Measurements from ENCODE around the gene OPRM1.
"Not testable (repeated sequence)": the region's sequence is repeated elsewhere in the genome, so short reads cannot be mapped to it uniquely, and the experiment has no call there.

OPRM1 gene

DNA sequence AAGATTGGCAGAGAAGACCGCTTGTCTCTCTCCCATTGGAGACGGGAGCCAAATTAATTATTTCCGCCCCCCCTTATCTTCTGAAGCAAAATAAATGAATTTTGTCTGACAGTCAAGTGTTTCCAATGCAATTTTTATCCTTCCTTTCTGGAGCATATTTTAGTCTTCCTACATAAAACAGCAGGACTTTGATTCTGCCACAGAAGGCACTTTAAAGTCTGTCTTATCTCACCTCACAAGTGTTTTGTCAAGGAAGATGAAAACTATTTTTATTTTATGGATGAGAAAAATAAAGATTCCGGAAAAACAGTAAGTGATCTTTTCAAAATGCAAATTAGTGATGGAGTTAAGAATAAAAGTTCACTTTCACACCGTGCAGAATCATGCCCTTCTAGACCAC lies 140.4 kb downstream of the OPRM1 start:
- Histone ChIP-seq H3K4me1 (ENCODE audit: insufficient read depth, insufficient read length) (no peaks in the 10 kb centered on the region), H3K27me3 (ENCODE audit: insufficient read depth, insufficient read length) (no peaks in the 10 kb centered on the region), H3K9me3 (ENCODE audit: insufficient read depth, low read length) (no peaks in the 10 kb centered on the region)

DNA sequence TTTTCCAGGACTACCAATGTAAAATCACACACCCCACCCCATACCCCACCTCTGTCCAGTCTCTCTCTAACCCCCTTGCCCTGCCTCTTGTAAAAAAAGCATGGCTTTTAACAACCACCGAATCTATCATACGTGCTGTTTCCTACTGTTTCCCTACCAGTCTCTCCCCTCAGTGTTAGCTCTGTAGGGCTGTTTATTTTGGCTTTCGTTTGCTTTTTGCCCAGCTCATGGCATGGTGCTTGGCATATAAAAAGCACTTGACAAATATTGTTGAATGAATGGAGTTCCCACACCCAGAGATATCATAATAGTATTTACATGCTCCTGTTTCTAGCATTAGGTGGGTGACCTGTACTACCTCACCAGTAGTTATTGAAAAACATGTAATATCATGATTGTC lies 148.2 kb downstream of the OPRM1 start:
- H3K27me3 ChIP-seq (ENCODE audit: insufficient read depth, insufficient read length), result no peaks in the 10 kb centered on the region
- no peak for DNase-seq (ENCODE audit: low read depth, low spot score)
- no peak overlapping the region for H3K9ac ChIP-seq (ENCODE audit: insufficient read length, low read depth)
- TF ChIP-seq SUZ12 (IDR thresholded peaks at IDR 0.05; ENCODE audit: extremely low read depth, insufficient read depth, insufficient read length) (no peak), YY1 (IDR thresholded peaks at IDR 0.05; ENCODE audit: insufficient read depth, insufficient read length) (no peak), ZNF274 (IDR thresholded peaks at IDR 0.05; ENCODE audit: low read depth, low read length) (no peak)
- H3K4me3 ChIP-seq (ENCODE audit: insufficient read length, low read depth), result no peak overlapping the region
- H3K4me1 ChIP-seq (ENCODE audit: insufficient read depth, insufficient read length), result no peaks in the 10 kb centered on the region
- no peaks in the 10 kb centered on the region for H3K9me3 ChIP-seq (ENCODE audit: insufficient read depth, low read length)
- H3K36me3 ChIP-seq (ENCODE audit: insufficient read depth, insufficient read length, low read length), result no peaks in the 10 kb centered on the region

More for the DNA sequence above, 140.4 kb downstream of the OPRM1 start:
- no peak for DNase-seq (ENCODE audit: low read depth, low spot score)
- no peaks in the 10 kb centered on the region for H3K36me3 ChIP-seq (ENCODE audit: insufficient read depth, insufficient read length, low read length)
- H3K4me3 ChIP-seq (ENCODE audit: insufficient read length, low read depth), result no peak overlapping the region
- TF ChIP-seq ZNF274 (IDR thresholded peaks at IDR 0.05; ENCODE audit: low read depth, low read length) (no peak), YY1 (IDR thresholded peaks at IDR 0.05; ENCODE audit: insufficient read depth, insufficient read length) (no peak), SUZ12 (IDR thresholded peaks at IDR 0.05; ENCODE audit: extremely low read depth, insufficient read depth, insufficient read length) (no peak)
- no peak overlapping the region for H3K9ac ChIP-seq (ENCODE audit: insufficient read length, low read depth)

DNA sequence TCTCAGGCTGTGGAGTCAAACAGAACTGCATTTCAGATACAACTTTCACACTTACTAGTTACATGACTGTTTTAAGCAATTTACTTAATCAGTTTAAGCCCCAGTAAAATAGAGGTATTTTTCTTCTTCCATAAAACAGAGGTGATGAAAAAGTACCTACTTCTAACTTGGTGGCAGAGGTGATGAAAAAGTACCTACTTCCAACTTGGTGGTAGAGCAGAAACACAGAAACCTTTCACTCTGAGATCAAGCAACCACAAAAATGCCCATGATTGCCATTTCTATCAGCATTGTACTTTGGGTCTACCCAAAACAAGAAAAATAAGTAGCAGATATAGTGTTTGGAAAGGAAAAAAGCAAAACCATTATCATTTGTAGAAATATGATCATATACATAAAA lies 148.7 kb downstream of the OPRM1 start:
- Histone ChIP-seq H3K27me3 (ENCODE audit: insufficient read depth, insufficient read length) (no peaks in the 10 kb centered on the region), H3K4me3 (ENCODE audit: insufficient read length, low read depth) (no peak overlapping the region), H3K9me3 (ENCODE audit: insufficient read depth, low read length) (no peaks in the 10 kb centered on the region), H3K4me1 (ENCODE audit: insufficient read depth, insufficient read length) (no peaks in the 10 kb centered on the region), H3K36me3 (ENCODE audit: insufficient read depth, insufficient read length, low read length) (no peaks in the 10 kb centered on the region), H3K9ac (ENCODE audit: insufficient read length, low read depth) (no peak overlapping the region)
- TF ChIP-seq ZNF274 (IDR thresholded peaks at IDR 0.05; ENCODE audit: low read depth, low read length) (no peak), YY1 (IDR thresholded peaks at IDR 0.05; ENCODE audit: insufficient read depth, insufficient read length) (no peak), SUZ12 (IDR thresholded peaks at IDR 0.05; ENCODE audit: extremely low read depth, insufficient read depth, insufficient read length) (no peak)
- no peak for DNase-seq (ENCODE audit: low read depth, low spot score)

DNA sequence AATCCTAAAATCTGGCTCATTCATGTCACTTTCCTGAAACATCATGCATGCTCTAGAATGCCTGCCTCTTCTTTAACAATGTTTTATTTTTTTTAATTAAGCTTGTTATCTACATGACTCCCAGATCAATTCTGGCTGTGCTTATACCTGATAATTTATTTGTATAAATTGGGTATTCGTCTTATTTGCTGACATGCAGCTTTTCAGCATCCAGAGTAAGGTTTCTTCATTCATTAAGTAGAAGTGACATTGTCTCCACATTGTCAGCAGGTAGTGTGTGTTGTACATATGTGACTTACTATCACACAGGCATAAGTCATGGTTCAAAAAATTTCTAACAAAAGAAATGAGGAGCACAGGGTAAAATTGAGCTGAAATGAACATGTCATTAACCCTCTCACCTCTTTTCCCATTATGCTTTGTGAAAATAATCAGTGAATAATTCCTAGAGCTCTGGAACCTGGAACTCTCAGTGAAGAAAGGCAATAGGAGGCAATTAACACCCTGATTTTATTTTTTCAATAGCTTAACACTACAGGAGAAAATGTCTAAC lies 157.4 kb downstream of the OPRM1 start:
- H3K27me3 ChIP-seq (ENCODE audit: insufficient read depth, insufficient read length), result no peaks in the 10 kb centered on the region
- DNase-seq (ENCODE audit: low read depth, low spot score), result no peak
- no peak for TF ChIP-seq SUZ12 (IDR thresholded peaks at IDR 0.05; ENCODE audit: extremely low read depth, insufficient read depth, insufficient read length)
- no peak for TF ChIP-seq YY1 (IDR thresholded peaks at IDR 0.05; ENCODE audit: insufficient read depth, insufficient read length)
- TF ChIP-seq ZNF274 (IDR thresholded peaks at IDR 0.05; ENCODE audit: low read depth, low read length), result no peak
- H3K4me1 ChIP-seq (ENCODE audit: insufficient read depth, insufficient read length), result no peaks in the 10 kb centered on the region
- H3K4me3 ChIP-seq (ENCODE audit: insufficient read length, low read depth), result no peak overlapping the region
- H3K36me3 ChIP-seq (ENCODE audit: insufficient read depth, insufficient read length, low read length), result no peaks in the 10 kb centered on the region
- no peak overlapping the region for H3K9ac ChIP-seq (ENCODE audit: insufficient read length, low read depth)
- no peaks in the 10 kb centered on the region for H3K9me3 ChIP-seq (ENCODE audit: insufficient read depth, low read length)

DNA sequence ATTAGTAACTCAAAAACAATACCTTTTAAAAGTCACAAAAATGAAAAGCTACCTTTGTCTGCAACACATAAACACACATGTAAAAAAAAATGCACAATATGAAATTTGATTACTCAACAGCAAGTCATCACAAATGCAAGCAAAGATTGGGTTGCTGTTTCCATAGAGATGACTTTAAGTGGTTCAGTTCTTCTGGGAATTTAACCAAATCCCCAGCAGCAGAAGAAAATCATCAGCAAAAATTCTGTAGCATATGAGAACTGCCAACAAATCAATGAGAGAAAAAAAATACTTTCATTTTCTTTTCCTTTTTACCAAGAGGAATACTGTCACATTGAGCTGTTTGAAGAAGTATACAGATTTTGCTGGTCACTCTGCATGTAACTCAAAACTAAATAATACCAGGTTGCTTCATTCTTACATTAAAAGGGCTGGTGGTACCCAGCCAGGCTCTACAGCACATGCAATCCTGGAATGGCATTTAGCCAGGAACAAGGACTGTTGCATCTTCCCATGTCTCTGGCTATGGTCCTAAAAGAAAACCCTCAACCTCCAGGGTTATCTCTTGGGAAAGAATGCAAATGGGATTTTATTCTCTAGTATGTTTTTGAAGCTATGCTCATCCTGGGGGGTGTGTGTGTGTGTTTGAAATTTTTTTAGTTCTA lies 158.3 kb downstream of the OPRM1 start:
- Histone ChIP-seq H3K4me3 (ENCODE audit: insufficient read length, low read depth) (no peak overlapping the region), H3K4me1 (ENCODE audit: insufficient read depth, insufficient read length) (no peaks in the 10 kb centered on the region), H3K9ac (ENCODE audit: insufficient read length, low read depth) (no peak overlapping the region), H3K27me3 (ENCODE audit: insufficient read depth, insufficient read length) (no peaks in the 10 kb centered on the region), H3K9me3 (ENCODE audit: insufficient read depth, low read length) (no peaks in the 10 kb centered on the region), H3K36me3 (ENCODE audit: insufficient read depth, insufficient read length, low read length) (no peaks in the 10 kb centered on the region)
- DNase-seq (ENCODE audit: low read depth, low spot score), result no peak
- TF ChIP-seq ZNF274 (IDR thresholded peaks at IDR 0.05; ENCODE audit: low read depth, low read length), result no peak
- no peak for TF ChIP-seq SUZ12 (IDR thresholded peaks at IDR 0.05; ENCODE audit: extremely low read depth, insufficient read depth, insufficient read length)
- no peak for TF ChIP-seq YY1 (IDR thresholded peaks at IDR 0.05; ENCODE audit: insufficient read depth, insufficient read length)

DNA sequence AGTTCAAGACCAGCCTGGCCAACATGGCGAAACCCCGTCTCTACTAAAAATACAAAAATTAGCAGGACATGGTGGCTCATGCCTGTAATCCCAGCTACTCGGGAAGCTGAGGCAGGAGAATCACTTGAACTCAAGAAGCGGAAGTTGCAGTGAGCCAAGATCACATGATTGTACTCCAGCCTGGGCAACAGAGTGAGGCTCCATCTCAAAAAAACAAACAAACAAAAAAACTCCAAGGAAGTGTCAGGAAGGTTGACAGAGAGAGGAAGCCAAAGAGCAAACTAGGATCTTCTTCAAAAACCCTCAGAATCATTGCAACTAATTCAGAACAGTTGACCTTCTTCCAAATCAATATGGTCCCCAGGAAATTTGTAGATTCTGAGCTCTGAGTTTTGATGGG lies 162.6 kb downstream of the OPRM1 start:
- not testable (repeated sequence) for H3K4me1 ChIP-seq (ENCODE audit: insufficient read depth, insufficient read length); H3K9me3 ChIP-seq (ENCODE audit: insufficient read depth, low read length); H3K27me3 ChIP-seq (ENCODE audit: insufficient read depth, insufficient read length); H3K36me3 ChIP-seq (ENCODE audit: insufficient read depth, insufficient read length, low read length); H3K9ac ChIP-seq (ENCODE audit: insufficient read length, low read depth); H3K4me3 ChIP-seq (ENCODE audit: insufficient read length, low read depth); DNase-seq (ENCODE audit: low read depth, low spot score)

DNA sequence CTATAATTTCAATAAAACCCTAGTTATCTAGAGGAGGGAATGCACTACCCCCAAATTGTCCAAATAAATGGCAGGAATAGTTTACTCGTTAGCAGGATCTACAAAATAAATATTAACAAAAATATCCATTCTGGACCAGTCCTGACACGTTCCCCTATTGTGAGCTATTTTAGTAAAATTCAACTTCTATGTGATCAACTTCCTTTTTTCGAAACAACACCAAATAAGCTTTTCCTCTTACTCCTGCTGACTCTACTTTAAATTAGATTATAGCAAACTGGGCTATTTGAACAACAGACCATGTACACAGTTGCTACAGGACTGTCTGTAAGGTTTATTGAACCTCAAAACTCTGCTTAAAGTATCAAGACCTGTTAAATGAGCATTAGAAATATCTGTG lies 163.3 kb downstream of the OPRM1 start:
- no peak overlapping the region for H3K9ac ChIP-seq (ENCODE audit: insufficient read length, low read depth)
- H3K4me1 ChIP-seq (ENCODE audit: insufficient read depth, insufficient read length), result no peaks in the 10 kb centered on the region
- TF ChIP-seq ZNF274 (IDR thresholded peaks at IDR 0.05; ENCODE audit: low read depth, low read length), result no peak
- TF ChIP-seq YY1 (IDR thresholded peaks at IDR 0.05; ENCODE audit: insufficient read depth, insufficient read length), result no peak
- TF ChIP-seq SUZ12 (IDR thresholded peaks at IDR 0.05; ENCODE audit: extremely low read depth, insufficient read depth, insufficient read length), result no peak
- DNase-seq (ENCODE audit: low read depth, low spot score), result no peak
- no peaks in the 10 kb centered on the region for H3K36me3 ChIP-seq (ENCODE audit: insufficient read depth, insufficient read length, low read length)
- H3K9me3 ChIP-seq (ENCODE audit: insufficient read depth, low read length), result no peaks in the 10 kb centered on the region
- no peak overlapping the region for H3K4me3 ChIP-seq (ENCODE audit: insufficient read length, low read depth)
- no peaks in the 10 kb centered on the region for H3K27me3 ChIP-seq (ENCODE audit: insufficient read depth, insufficient read length)

Data from NT2/D1 (cell line).